Psoas muscle (tissue), 8 donors: ENCODE measurements around the gene PDE4D. TPM values are rescaled to one million over a fixed set of nuclear protein-coding genes. Genes with fewer than 3 reads are reported as not detected.
A peak's percentile ranks its signal among the peaks of the same experiment; 100 is the strongest.

Experiments
- ATAC-seq, 4 donors: fragments of 200-7000 bp; cut with Tn5 transposase; one replicate each; pipeline ENCODE4 v1.9.1; 2020; ENCODE audit warnings: moderate library complexity in 3 of 4, mild to moderate bottlenecking in 2 of 4
- DNase-seq, 2 donors: peaks; one replicate each; pipeline ENCODE4 v3.0.0-alpha.2; 2020
- H3K27ac ChIP-seq: fragments of 200-600 bp; one replicate; pipeline ENCODE4 v1.8.0; 2022
- H3K27me3 ChIP-seq, 3 donors: fragments of 200-600 bp in 1 of 3; one replicate each; pipeline versions ENCODE4 v1.6.1 to v1.8.0; 2013 to 2022; ENCODE audit warnings: low read length in 2 of 3, mild to moderate bottlenecking in 2 of 3, moderate library complexity in 1 of 3; ENCODE audit not compliant: insufficient read depth in 3 of 3
- H3K36me3 ChIP-seq, 2 donors: fragments of 200-600 bp in 1 of 2; one replicate each; pipeline versions ENCODE4 v1.6.1 to v1.8.0; 2013 to 2022; ENCODE audit warnings: low read depth in 1 of 2, mild to moderate bottlenecking in 1 of 2, moderate library complexity in 1 of 2; ENCODE audit not compliant: insufficient read depth in 1 of 2
- H3K4me1 ChIP-seq: fragments of 200-600 bp; one replicate; pipeline ENCODE4 v1.8.0; 2022
- H3K4me3 ChIP-seq: fragments of 200-600 bp; one replicate; pipeline ENCODE4 v1.8.0; 2022; ENCODE audit warnings: mild to moderate bottlenecking
- H3K9me3 ChIP-seq: fragments of 200-600 bp; one replicate; pipeline ENCODE4 v1.8.0; 2022
- CTCF ChIP-seq: fragments of 200-600 bp; IDR thresholded peaks from one replicate; pipeline ENCODE4 v1.8.0; 2022; ENCODE audit warnings: antibody characterized with exemption
- WGBS, 3 donors: extraction: QIAGEN DNeasy Blood & Tissue Kit; methylation state at CpG; one replicate each; pipeline versions ENCODE4 v1.1.6 to v1.1.7; 2013; 5-methylcytosine and 5-hydroxymethylcytosine counted together
- intact Hi-C, 2 donors: fragments of 100-400 bp; cut with DNase I; formaldehyde crosslinking; loops; one replicate each; pipeline versions ENCODE4 v1.11.0 to v1.14.2; 2022
- polyA plus RNA-seq, 3 donors: library from polyadenylated mRNA; stranded (reverse); fragments of 200-250 nt; gene quantifications; one replicate each; pipeline ENCODE4 v1.2.3, GENCODE V29; 2013
- total RNA-seq, 4 donors: library from RNA; stranded (reverse); fragmentation: NEBNext Ultra II Directional in 2 of 4; extraction: Animal tissue kit (Norgen Biotek cat#: 25700) in 2 of 4; gene quantifications; one replicate each; pipeline versions ENCODE4 v1.2.1 to v1.2.4, GENCODE V29; 2021 to 2023
- donor health status: healthy with polysubstance abuse.
- donor health status: DM: no; HTN: no; CAD: no; lungs with moderate emphysema.
- donor health status: Bipolar disorder and iron deficiency.
- donor health status: healthy.
- donor health status: DM: yes; HTN: yes; CAD: no.
- donor health status: DM: no; HTN: no; CAD: no.
- donor health status: DM: no; HTN: no; CAD: no.
- donor health status: DM: yes; HTN: yes; CAD: no.

PDE4D gene
- total and polyA plus RNA-seq, 7 donors: 42.6 to 283 (median 88.7) TPM

- TF ChIP-seq CTCF: no peak
- Histone ChIP-seq H3K9me3 (no peaks in the 10 kb centered on the region), H3K4me1 (peaks cover 67% of the 10 kb centered on the region), H3K27me3 (no peaks in the 10 kb centered on the region), H3K27ac (peak overlapping the region; percentile 42), H3K4me3 (no peak overlapping the region), H3K36me3 (no peaks in the 10 kb centered on the region)
- no peak for ATAC-seq
- intact Hi-C loops: loop anchor here (5.0 to 10.0 kb wide), 2 partner anchors 169 to 292 kb away; no protein-coding TSS in a partner anchor
- 15 to 45% (median 26%) methylated on average over 1 of the region's 1 CpG for WGBS, 3 donors
- no peak for DNase-seq
Observed at GRCh38 chr5:59503220-59503619, 390.3 kb downstream of the PDE4D start.

GRCh38 chr5:59501316-59501715 is 392.2 kb downstream of the PDE4D start:
- intact Hi-C loops: loop anchor here (5.0 to 10.0 kb wide), 2 partner anchors 171 to 293 kb away; no protein-coding TSS in a partner anchor
- Histone ChIP-seq H3K9me3 (no peaks in the 10 kb centered on the region), H3K36me3 (no peaks in the 10 kb centered on the region), H3K27me3 (no peaks in the 10 kb centered on the region), H3K4me3 (no peak overlapping the region), H3K27ac (peak overlapping the region; percentile 57), H3K4me1 (peaks cover 67% of the 10 kb centered on the region)
- WGBS, 3 donors: 74 to 77% (median 75%) methylated on average over 1 of the region's 1 CpG
- ATAC-seq: no peak
- no peak for TF ChIP-seq CTCF
- DNase-seq: no peak

- Histone ChIP-seq H3K27ac (peak overlapping the region; percentile 57), H3K4me3 (no peak overlapping the region), H3K36me3 (no peaks in the 10 kb centered on the region), H3K4me1 (peaks cover 61% of the 10 kb centered on the region), H3K27me3 (no peaks in the 10 kb centered on the region), H3K9me3 (no peaks in the 10 kb centered on the region)
- ATAC-seq: peak; percentile 42 to 74 (median 56)
- 3 to 35% (median 4%) methylated on average over 1 of the region's 1 CpG for WGBS, 3 donors
- DNase-seq: no peak
- intact Hi-C loops: loop anchor here (5.0 to 10.0 kb wide), 2 partner anchors 172 to 295 kb away; no protein-coding TSS in a partner anchor
- no peak for TF ChIP-seq CTCF
Observed at GRCh38 chr5:59500014-59500413, 393.5 kb downstream of the PDE4D start.

GRCh38 chr5:59497207-59497606 is 396.3 kb downstream of the PDE4D start:
- no peaks in the 10 kb centered on the region for H3K9me3 ChIP-seq
- no peak for DNase-seq
- H3K4me3 ChIP-seq: no peak overlapping the region
- WGBS, 3 donors: 97% methylated on average over 1 of the region's 1 CpG
- intact Hi-C loops: no loop called here
- TF ChIP-seq CTCF: no peak
- peaks cover 52% of the 10 kb centered on the region for H3K4me1 ChIP-seq
- H3K36me3 ChIP-seq: no peaks in the 10 kb centered on the region
- ATAC-seq: no peak
- H3K27ac ChIP-seq: no peak overlapping the region
- H3K27me3 ChIP-seq: no peaks in the 10 kb centered on the region

- DNase-seq (no peak), ATAC-seq (peak in 2 of 4 donors; percentile 8 to 22)
- TF ChIP-seq CTCF: no peak
- Histone ChIP-seq H3K4me1 (peaks cover 49% of the 10 kb centered on the region), H3K36me3 (no peaks in the 10 kb centered on the region), H3K4me3 (no peak overlapping the region), H3K9me3 (no peaks in the 10 kb centered on the region), H3K27me3 (no peaks in the 10 kb centered on the region), H3K27ac (no peak overlapping the region)
- WGBS, 3 donors: 93 to 96% (median 95%) methylated on average over 17 of the region's 17 CpGs
- intact Hi-C loops: no loop called here
Observed at GRCh38 chr5:59496524-59497134, 396.9 kb downstream of the PDE4D start.
